ENCODE results near the gene SOAT2. TPM values are rescaled to one million over a fixed set of nuclear protein-coding genes. Genes with fewer than 3 reads are reported as not detected.

The SOAT2 gene
- total RNA-seq, 5 donors from 2014 or later (not counting 1 experiment from before 2014, with no cell fraction given), result 0.82 to 1.6 (median 0.89) TPM

DNA sequence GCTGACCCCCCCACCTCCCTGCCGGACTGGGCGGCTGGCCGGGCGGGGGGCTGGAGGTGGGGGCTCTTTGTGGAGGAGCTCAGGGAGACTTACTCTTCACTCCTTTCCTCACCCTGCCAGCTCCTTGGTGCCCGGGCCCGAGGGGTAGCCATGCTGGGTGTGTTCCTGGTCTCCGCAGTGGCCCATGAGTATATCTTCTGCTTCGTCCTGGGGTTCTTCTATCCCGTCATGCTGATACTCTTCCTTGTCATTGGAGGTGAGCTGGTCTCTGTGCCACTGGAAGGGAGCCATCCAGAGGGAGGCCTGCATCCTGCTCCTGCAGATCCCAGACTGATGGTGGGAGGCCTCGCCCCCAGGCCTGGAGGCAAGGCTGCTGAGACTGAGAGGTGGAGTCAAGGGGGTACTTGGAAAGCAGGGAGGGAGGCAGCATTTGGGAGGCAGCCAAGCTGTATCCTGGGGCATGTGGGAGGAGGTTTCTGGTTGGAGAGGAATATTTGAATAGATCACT lies 19.7 kb downstream of the SOAT2 start:
- ATAC-seq (replicated peaks in 1 of 4) (no peak), DNase-seq (no peak)
- WGBS (ENCODE audit: insufficient coverage), result 96% methylated on average over 5 of the region's 10 CpGs
- no peaks in the 10 kb centered on the region for H3K4me1 ChIP-seq (ENCODE audit: control insufficient read depth in 1 of 2, extremely low read depth in 1 of 2, insufficient read depth in 2 of 2, low read length in 2 of 2)
- Mint-ChIP-seq H3K36me3 (no peaks in the 10 kb centered on the region), H3K27me3 (no peaks in the 10 kb centered on the region), H3K27ac (no peak overlapping the region), H3K9me3 (no peaks in the 10 kb centered on the region), H3K4me3 (no peak overlapping the region), H3K4me1 (peaks cover 0 to 3% (median 0%) of the 10 kb centered on the region in 3 donors)
- H3K4me3 ChIP-seq (ENCODE audit: control insufficient read depth in 1 of 2, extremely low read depth in 1 of 2, low read length in 1 of 2), result no peak overlapping the region
- POLR2A ChIA-PET, result no interaction called here
- no peaks in the 10 kb centered on the region for H3K9me3 ChIP-seq
- no peaks in the 10 kb centered on the region for H3K36me3 ChIP-seq (ENCODE audit: control insufficient read depth in 2 of 2, extremely low read depth in 1 of 2, insufficient read depth in 1 of 2, low read length in 1 of 2)
- no peak overlapping the region for H3K27ac ChIP-seq (ENCODE audit: low read length)
- H3K27me3 ChIP-seq (replicated peaks in 1 of 2; ENCODE audit: control insufficient read depth in 2 of 2, extremely low read depth in 1 of 2, insufficient read depth in 2 of 2, low read length in 1 of 2), result peaks cover 0 to 3% of the 10 kb centered on the region in 2 experiments
- CTCF ChIA-PET, result interaction anchor here in 1 of 2 donors (0.7 kb wide), 1 partner anchor 348 kb away, joined by 3 read pairs; no protein-coding TSS in a partner anchor

DNA sequence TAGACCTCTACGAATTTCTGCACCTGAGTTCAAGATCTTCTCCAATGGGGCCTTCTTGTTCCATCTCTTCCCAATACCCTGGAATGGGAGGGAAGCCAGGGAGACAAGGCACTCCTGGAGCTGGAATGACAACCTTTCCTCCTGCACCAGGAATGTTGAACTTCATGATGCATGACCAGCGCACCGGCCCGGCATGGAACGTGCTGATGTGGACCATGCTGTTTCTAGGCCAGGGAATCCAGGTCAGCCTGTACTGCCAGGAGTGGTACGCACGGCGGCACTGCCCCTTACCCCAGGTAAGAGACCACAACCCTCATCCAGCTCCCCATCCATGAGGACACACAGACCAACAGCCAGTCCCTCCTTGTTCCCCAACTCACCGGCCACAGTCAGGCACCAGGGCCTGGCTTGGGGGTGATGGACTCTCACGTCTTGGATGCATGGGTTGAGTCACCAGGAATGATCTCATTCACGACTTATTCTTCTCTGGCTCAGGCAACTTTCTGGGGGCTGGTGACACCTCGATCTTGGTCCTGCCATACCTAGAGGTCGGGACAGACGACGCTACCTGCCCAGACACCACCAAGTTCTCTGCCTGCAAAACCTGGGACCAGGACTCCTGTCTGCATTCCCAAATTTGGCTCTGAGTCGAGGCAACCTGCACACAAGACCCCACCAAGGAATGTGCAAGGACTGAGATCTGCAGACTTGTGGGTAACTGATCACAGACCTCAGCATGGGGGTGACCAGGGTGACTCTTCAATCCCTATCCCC lies 20.5 kb downstream of the SOAT2 start:
- DNase-seq (no peak), ATAC-seq (replicated peaks in 1 of 4) (no peak)
- Histone ChIP-seq H3K27me3 (replicated peaks in 1 of 2; ENCODE audit: control insufficient read depth in 2 of 2, extremely low read depth in 1 of 2, insufficient read depth in 2 of 2, low read length in 1 of 2) (peaks cover 0 to 6% of the 10 kb centered on the region in 2 experiments), H3K27ac (ENCODE audit: low read length) (no peak overlapping the region), H3K36me3 (ENCODE audit: control insufficient read depth in 2 of 2, extremely low read depth in 1 of 2, insufficient read depth in 1 of 2, low read length in 1 of 2) (no peaks in the 10 kb centered on the region), H3K4me3 (ENCODE audit: control insufficient read depth in 1 of 2, extremely low read depth in 1 of 2, low read length in 1 of 2) (no peak overlapping the region), H3K4me1 (ENCODE audit: control insufficient read depth in 1 of 2, extremely low read depth in 1 of 2, insufficient read depth in 2 of 2, low read length in 2 of 2) (no peaks in the 10 kb centered on the region), H3K9me3 (no peaks in the 10 kb centered on the region)
- ChIA-PET CTCF (no interaction called here), POLR2A (no interaction called here)
- no peaks in the 10 kb centered on the region for H3K36me3 Mint-ChIP-seq
- WGBS (ENCODE audit: insufficient coverage), result 79% methylated on average over 11 of the region's 16 CpGs
- H3K27me3 Mint-ChIP-seq, result no peaks in the 10 kb centered on the region
- H3K9me3 Mint-ChIP-seq, result no peaks in the 10 kb centered on the region
- no peak overlapping the region for H3K27ac Mint-ChIP-seq
- peaks cover 0 to 3% (median 0%) of the 10 kb centered on the region in 3 donors for H3K4me1 Mint-ChIP-seq
- no peak overlapping the region for H3K4me3 Mint-ChIP-seq

DNA sequence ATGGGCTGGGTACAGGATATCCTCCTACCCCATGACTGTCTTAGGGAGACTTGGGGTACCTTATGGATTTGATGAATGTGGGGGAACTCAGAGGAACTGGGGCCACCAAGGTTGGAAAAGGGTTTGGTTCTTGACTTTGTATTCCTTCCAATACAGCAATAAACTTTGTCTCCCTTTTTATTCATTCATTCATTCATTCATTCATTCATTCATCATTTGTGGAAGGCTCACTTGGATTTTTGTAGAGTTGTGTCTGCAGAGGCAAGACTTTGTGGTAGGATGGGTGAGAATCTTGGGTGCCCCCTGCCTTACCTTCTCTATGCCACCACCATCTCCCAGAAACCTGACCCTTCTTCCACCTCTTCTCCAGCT lies 21.1 kb downstream of the SOAT2 start:
- Histone ChIP-seq H3K27me3 (replicated peaks in 1 of 2; ENCODE audit: control insufficient read depth in 2 of 2, extremely low read depth in 1 of 2, insufficient read depth in 2 of 2, low read length in 1 of 2) (peaks cover 0 to 10% of the 10 kb centered on the region in 2 experiments), H3K36me3 (ENCODE audit: control insufficient read depth in 2 of 2, extremely low read depth in 1 of 2, insufficient read depth in 1 of 2, low read length in 1 of 2) (no peaks in the 10 kb centered on the region), H3K9me3 (no peaks in the 10 kb centered on the region), H3K27ac (ENCODE audit: low read length) (no peak overlapping the region), H3K4me3 (ENCODE audit: control insufficient read depth in 1 of 2, extremely low read depth in 1 of 2, low read length in 1 of 2) (no peak overlapping the region), H3K4me1 (ENCODE audit: control insufficient read depth in 1 of 2, extremely low read depth in 1 of 2, insufficient read depth in 2 of 2, low read length in 2 of 2) (no peaks in the 10 kb centered on the region)
- ChIA-PET POLR2A (no interaction called here), CTCF (no interaction called here)
- DNase-seq (no peak), ATAC-seq (replicated peaks in 1 of 4) (no peak)
- peaks cover 0 to 3% (median 0%) of the 10 kb centered on the region in 3 donors for H3K4me1 Mint-ChIP-seq
- H3K9me3 Mint-ChIP-seq, result no peaks in the 10 kb centered on the region
- no peaks in the 10 kb centered on the region for H3K27me3 Mint-ChIP-seq
- H3K36me3 Mint-ChIP-seq, result no peaks in the 10 kb centered on the region
- no peak overlapping the region for H3K4me3 Mint-ChIP-seq
- H3K27ac Mint-ChIP-seq, result no peak overlapping the region

DNA sequence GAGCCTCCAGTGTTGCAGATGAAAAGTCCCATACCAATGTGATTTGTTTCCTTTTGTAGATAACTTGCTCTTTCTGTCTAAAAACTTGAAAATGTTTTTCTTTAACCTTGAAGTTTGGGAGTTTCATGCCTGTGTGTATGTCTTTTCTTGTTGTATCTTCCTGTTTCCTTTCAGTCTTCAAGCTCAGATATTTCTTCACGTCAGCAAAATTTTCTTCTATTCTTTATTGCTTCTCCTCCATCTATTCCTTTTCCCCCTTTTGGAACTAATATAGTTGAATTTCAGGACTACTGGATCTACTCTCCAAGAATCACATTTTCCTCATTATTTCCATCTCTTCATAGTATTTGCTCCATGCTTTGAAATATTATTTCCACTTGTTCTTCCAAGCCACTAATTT lies 23.9 kb downstream of the SOAT2 start:
- POLR2A ChIA-PET, result no interaction called here
- H3K36me3 Mint-ChIP-seq, result no peaks in the 10 kb centered on the region
- Histone ChIP-seq H3K27ac (ENCODE audit: low read length) (no peak overlapping the region), H3K27me3 (replicated peaks in 1 of 2; ENCODE audit: control insufficient read depth in 2 of 2, extremely low read depth in 1 of 2, insufficient read depth in 2 of 2, low read length in 1 of 2) (peaks cover 0 to 10% of the 10 kb centered on the region in 2 experiments), H3K4me1 (ENCODE audit: control insufficient read depth in 1 of 2, extremely low read depth in 1 of 2, insufficient read depth in 2 of 2, low read length in 2 of 2) (no peaks in the 10 kb centered on the region), H3K9me3 (no peaks in the 10 kb centered on the region), H3K4me3 (ENCODE audit: control insufficient read depth in 1 of 2, extremely low read depth in 1 of 2, low read length in 1 of 2) (no peak overlapping the region), H3K36me3 (ENCODE audit: control insufficient read depth in 2 of 2, extremely low read depth in 1 of 2, insufficient read depth in 1 of 2, low read length in 1 of 2) (no peaks in the 10 kb centered on the region)
- H3K9me3 Mint-ChIP-seq, result no peaks in the 10 kb centered on the region
- H3K27ac Mint-ChIP-seq, result no peak overlapping the region
- DNase-seq, result no peak
- no peak overlapping the region for H3K4me3 Mint-ChIP-seq
- peaks cover 0 to 2% of the 10 kb centered on the region in 2 donors for H3K27me3 Mint-ChIP-seq
- WGBS (ENCODE audit: insufficient coverage), result no CpG with 5 or more reads among the region's 1 CpG
- no peak for ATAC-seq (replicated peaks in 1 of 4)
- CTCF ChIA-PET, result no interaction called here
- peaks cover 0 to 3% (median 0%) of the 10 kb centered on the region in 3 donors for H3K4me1 Mint-ChIP-seq

DNA sequence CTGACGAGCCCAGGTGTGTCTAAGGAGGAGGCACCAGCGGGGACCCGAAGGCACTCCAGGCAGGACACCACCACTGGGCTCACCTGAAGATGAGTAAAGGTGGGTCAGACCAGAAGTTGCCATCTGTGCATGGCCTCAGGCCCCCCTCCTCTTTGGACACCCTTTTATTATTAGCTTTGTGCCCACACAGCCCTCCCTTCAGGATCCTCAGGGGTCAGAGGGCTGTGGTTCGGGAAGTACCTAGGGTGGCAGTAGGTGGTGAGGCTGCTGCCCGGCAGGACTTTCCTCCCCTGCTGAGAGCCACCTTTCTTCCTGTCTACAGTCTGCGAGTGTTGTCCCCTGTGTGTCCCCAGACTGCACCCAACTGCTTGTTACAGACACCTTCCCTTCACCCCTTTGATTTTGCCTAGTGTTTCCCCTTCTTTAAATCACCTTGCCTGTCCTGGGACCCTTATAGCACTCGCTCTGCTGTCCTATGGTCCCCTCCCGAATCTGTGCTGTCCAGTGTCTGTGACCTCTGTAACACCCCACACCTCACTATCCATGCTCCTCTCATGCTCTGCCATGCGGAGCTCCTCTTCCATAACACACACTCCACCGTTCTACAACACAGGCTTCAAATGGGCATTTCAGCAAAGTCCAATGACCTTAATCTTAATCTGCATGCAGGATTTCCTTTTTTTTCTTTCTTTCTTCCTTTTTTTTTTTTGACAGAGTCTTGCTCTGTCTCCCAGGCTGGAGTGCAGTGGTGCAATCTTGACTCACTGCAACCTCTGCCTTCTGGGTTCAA lies 25.7 kb downstream of the SOAT2 start:
- Mint-ChIP-seq H3K27me3 (peaks cover 0 to 2% of the 10 kb centered on the region in 2 donors), H3K4me3 (no peak overlapping the region), H3K9me3 (no peaks in the 10 kb centered on the region), H3K4me1 (peaks cover 0 to 3% (median 0%) of the 10 kb centered on the region in 3 donors), H3K36me3 (no peaks in the 10 kb centered on the region), H3K27ac (no peak overlapping the region)
- no peak overlapping the region for H3K4me3 ChIP-seq (ENCODE audit: control insufficient read depth in 1 of 2, extremely low read depth in 1 of 2, low read length in 1 of 2)
- DNase-seq (no peak), ATAC-seq (replicated peaks in 1 of 4) (no peak)
- POLR2A ChIA-PET, result interaction anchor here in 1 of 2 donors (0.5 kb wide), 1 partner anchor 451 kb away, joined by 9 read pairs; no protein-coding TSS in a partner anchor
- no peak overlapping the region for H3K27ac ChIP-seq (ENCODE audit: low read length)
- WGBS (ENCODE audit: insufficient coverage), result 60% methylated on average over 5 of the region's 10 CpGs
- H3K27me3 ChIP-seq (replicated peaks in 1 of 2; ENCODE audit: control insufficient read depth in 2 of 2, extremely low read depth in 1 of 2, insufficient read depth in 2 of 2, low read length in 1 of 2), result peaks cover 0 to 10% of the 10 kb centered on the region in 2 experiments
- H3K4me1 ChIP-seq (ENCODE audit: control insufficient read depth in 1 of 2, extremely low read depth in 1 of 2, insufficient read depth in 2 of 2, low read length in 2 of 2), result no peaks in the 10 kb centered on the region
- CTCF ChIA-PET, result interaction anchor here in 1 of 2 donors (0.5 kb wide), 1 partner anchor 45 kb away, joined by 4 read pairs; no protein-coding TSS in a partner anchor
- H3K36me3 ChIP-seq (ENCODE audit: control insufficient read depth in 2 of 2, extremely low read depth in 1 of 2, insufficient read depth in 1 of 2, low read length in 1 of 2), result no peaks in the 10 kb centered on the region
- H3K9me3 ChIP-seq, result no peaks in the 10 kb centered on the region

DNA sequence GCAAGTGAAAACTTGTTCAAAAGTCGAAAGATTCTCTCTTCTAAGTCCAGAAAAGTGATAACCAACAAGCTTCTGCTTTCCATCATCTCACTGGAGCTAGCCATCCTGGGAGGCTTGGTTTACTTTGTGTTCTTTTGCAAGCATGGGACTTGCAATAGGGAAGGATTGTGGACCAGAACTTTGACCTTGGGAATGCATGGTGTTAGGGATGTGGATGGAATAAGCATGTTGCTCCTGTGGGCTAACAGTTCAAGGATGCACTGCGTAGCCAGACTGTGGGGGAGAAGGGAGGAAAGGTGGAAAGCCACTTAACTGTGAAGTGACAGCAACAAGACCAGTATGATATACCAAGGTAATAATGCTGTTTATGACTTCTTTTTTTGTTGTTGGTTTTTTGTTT lies 28.6 kb downstream of the SOAT2 start:
- H3K9me3 Mint-ChIP-seq, result peaks cover 0 to 2% (median 0%) of the 10 kb centered on the region in 3 donors
- Histone ChIP-seq H3K27ac (ENCODE audit: low read length) (no peak overlapping the region), H3K4me1 (ENCODE audit: control insufficient read depth in 1 of 2, extremely low read depth in 1 of 2, insufficient read depth in 2 of 2, low read length in 2 of 2) (no peaks in the 10 kb centered on the region), H3K9me3 (no peaks in the 10 kb centered on the region), H3K27me3 (replicated peaks in 1 of 2; ENCODE audit: control insufficient read depth in 2 of 2, extremely low read depth in 1 of 2, insufficient read depth in 2 of 2, low read length in 1 of 2) (peaks cover 0 to 10% of the 10 kb centered on the region in 2 experiments), H3K4me3 (ENCODE audit: control insufficient read depth in 1 of 2, extremely low read depth in 1 of 2, low read length in 1 of 2) (no peak overlapping the region), H3K36me3 (ENCODE audit: control insufficient read depth in 2 of 2, extremely low read depth in 1 of 2, insufficient read depth in 1 of 2, low read length in 1 of 2) (no peaks in the 10 kb centered on the region)
- DNase-seq (no peak), ATAC-seq (replicated peaks in 1 of 4) (no peak)
- no peaks in the 10 kb centered on the region for H3K36me3 Mint-ChIP-seq
- H3K27ac Mint-ChIP-seq, result no peak overlapping the region
- H3K27me3 Mint-ChIP-seq, result peaks cover 0 to 2% of the 10 kb centered on the region in 2 donors
- POLR2A ChIA-PET, result interaction anchor here in 1 of 2 donors (0.5 kb wide), 1 partner anchor 16 kb away, joined by 3 read pairs; no protein-coding TSS in a partner anchor
- no peak overlapping the region for H3K4me3 Mint-ChIP-seq
- CTCF ChIA-PET, result no interaction called here
- WGBS (ENCODE audit: insufficient coverage), result 82% methylated on average over 1 of the region's 2 CpGs
- H3K4me1 Mint-ChIP-seq, result peaks cover 0 to 3% (median 0%) of the 10 kb centered on the region in 3 donors
